ENCODE results near the gene HOXD12.
A peak's percentile ranks its signal among the peaks of the same experiment; 100 is the strongest.

HOXD12 gene

DNA sequence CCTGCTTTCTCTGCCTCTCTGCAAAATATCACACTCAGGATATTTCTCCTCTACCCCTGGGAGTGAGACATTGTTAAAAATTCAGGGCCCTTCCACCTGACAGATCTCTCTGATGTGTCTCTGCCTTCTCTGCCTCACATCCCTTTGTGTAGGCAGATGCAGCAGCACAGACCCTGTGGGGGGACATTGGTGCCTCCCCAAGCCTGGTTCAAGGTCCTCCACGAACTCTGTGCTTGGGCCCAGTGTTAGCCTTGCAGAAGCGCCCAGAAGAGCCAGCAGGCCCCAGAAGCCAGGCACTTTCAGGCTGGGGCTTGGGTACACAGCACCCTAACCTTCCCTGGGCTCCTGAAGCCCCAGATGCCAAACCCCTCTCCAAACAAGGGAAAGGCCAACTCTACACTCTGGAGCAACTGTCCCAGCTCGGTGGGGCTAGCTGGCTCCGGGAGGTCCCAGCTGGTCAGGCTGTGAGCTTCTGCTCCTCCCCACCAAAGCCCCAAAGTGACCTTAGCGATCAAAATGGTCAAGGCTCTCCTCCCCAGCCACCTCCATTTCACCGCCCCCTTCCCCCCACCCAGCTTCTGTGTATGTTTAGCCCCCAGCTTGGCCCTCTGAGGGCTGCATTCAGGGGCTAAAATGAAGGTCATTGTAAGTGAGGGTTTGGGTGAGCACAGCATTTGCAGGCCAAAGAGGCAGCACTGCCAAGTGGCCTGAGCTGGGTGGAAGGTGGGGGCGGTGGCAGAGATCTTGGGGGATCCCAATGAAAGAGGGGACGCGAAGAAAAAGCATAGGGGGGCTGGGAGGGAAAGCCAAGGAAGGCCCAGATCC lies 25.6 kb downstream of the HOXD12 start:
- H2BK5ac ChIP-seq (ENCODE audit: low read depth, low read length, poor library complexity) = no peak overlapping the region
- no peaks in the 10 kb centered on the region for H3K79me1 ChIP-seq (ENCODE audit: low read length)
- H2BK12ac ChIP-seq (ENCODE audit: low read length) = no peak overlapping the region
- no peak overlapping the region for H3K27ac ChIP-seq (ENCODE audit: low read depth, low read length)
- H4K8ac ChIP-seq (ENCODE audit: low read depth, low read length) = no peak overlapping the region
- H3K14ac ChIP-seq (ENCODE audit: low read length) = no peak overlapping the region
- peak overlapping the region; percentile 41 for H3K4me3 ChIP-seq (ENCODE audit: low read depth, low read length)
- no peak overlapping the region for H4K12ac ChIP-seq (ENCODE audit: low read depth, low read length)
- no peak overlapping the region for H2AFZ ChIP-seq (ENCODE audit: insufficient read depth, low read length, poor library complexity)
- no peak overlapping the region for H2BK120ac ChIP-seq (ENCODE audit: insufficient read depth, low read length, poor library complexity)
- peaks cover 13 to 18% of the 10 kb centered on the region in 2 experiments for H3K4me1 ChIP-seq (ENCODE audit: control insufficient read depth in 1 of 2, insufficient read depth in 2 of 2, low read length in 2 of 2)
- WGBS (ENCODE audit: extremely low coverage, insufficient coverage, insufficient read length) = no CpG with 5 or more reads among the region's 9 CpGs
- no peak overlapping the region for H3K4me2 ChIP-seq (ENCODE audit: low read length)
- peaks cover 8% of the 10 kb centered on the region for H3K9me3 ChIP-seq (ENCODE audit: insufficient read depth, low read depth, low read length)
- peaks cover 81% of the 10 kb centered on the region for H3K27me3 ChIP-seq (ENCODE audit: insufficient read depth, low read length)
- H3K23ac ChIP-seq (ENCODE audit: low read length) = no peak overlapping the region
- no peaks in the 10 kb centered on the region for H3K79me2 ChIP-seq (ENCODE audit: control insufficient read depth, insufficient read depth, low read length, poor library complexity)
- no peak overlapping the region for H3K4ac ChIP-seq (ENCODE audit: low read depth, low read length)
- H2AK5ac ChIP-seq (ENCODE audit: low read length) = no peak overlapping the region
- no peak overlapping the region for H3K9ac ChIP-seq (ENCODE audit: low read length)
- H4K91ac ChIP-seq (ENCODE audit: low read depth, low read length) = no peak overlapping the region
- no peak for DNase-seq
- H3K36me3 ChIP-seq (ENCODE audit: control insufficient read depth in 1 of 2, insufficient read depth in 2 of 2, low read length in 2 of 2) = no peaks in the 10 kb centered on the region
- H3K18ac ChIP-seq (ENCODE audit: low read length) = no peak overlapping the region

DNA sequence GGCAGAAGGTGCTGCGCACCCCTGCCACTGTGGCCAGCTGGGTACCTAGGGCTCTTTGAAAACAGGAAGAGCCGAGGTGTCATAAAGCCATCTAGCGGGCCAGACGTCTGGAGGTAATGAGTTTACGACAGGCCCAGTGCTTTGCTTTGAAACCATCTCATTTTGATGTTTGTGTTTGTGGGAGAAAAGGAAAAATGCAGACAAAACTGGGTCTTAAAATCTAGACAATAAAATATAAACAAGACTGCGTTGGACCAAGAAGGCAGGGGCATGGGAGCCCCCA lies 26.1 kb downstream of the HOXD12 start:
- Histone ChIP-seq H3K9ac (ENCODE audit: low read length) (no peak overlapping the region), H2AFZ (ENCODE audit: insufficient read depth, low read length, poor library complexity) (no peak overlapping the region)
- no CpG with 5 or more reads among the region's 6 CpGs for WGBS (ENCODE audit: extremely low coverage, insufficient coverage, insufficient read length)

DNA sequence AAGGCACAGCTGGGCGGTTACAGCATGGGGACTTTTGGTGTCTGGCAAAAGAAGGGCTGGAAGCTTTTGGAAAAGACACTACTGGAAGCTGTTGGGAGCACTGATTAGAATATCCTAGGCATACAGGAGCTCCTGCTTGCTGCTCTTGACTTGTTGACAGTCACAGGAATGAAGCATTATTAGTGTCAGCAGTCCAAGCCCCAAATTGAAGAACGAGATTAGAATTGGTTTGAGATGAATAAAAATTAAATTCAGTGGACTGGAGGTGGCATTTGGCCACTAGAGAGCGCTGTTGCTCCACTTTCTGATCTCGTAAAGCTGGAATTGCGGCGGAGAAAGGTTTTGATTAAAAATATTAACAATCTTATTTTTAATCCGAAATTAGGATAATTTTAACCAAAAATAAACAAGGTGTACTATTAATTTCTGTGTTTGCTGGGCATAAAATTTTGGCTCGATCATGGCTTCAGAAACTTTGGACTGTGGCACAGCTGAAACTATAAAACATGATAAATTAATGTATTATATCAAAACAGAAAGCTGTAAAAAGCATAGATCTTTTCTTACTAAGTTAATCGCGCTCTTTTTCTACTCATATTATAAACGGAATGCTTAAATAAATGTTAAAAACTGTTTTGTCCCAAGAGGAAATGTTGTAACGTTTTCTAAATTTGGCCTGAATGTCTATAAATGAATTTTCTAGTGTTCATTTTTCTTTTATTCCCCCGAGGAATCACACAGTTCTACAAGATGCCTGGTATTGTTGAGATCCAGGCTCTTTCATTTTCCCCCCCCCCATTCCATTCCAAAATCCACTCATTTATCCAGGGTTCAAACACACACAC lies 27.6 kb downstream of the HOXD12 start:
- no peaks in the 10 kb centered on the region for H3K79me2 ChIP-seq (ENCODE audit: control insufficient read depth, insufficient read depth, low read length, poor library complexity)
- no peak overlapping the region for H2BK120ac ChIP-seq (ENCODE audit: insufficient read depth, low read length, poor library complexity)
- no peak overlapping the region for H3K4me2 ChIP-seq (ENCODE audit: low read length)
- no peak overlapping the region for H4K12ac ChIP-seq (ENCODE audit: low read depth, low read length)
- no peak overlapping the region for H3K18ac ChIP-seq (ENCODE audit: low read length)
- H3K9ac ChIP-seq (ENCODE audit: low read length) = no peak overlapping the region
- no CpG with 5 or more reads among the region's 13 CpGs for WGBS (ENCODE audit: extremely low coverage, insufficient coverage, insufficient read length)
- DNase-seq = peak; percentile 41 to 83
- H3K27ac ChIP-seq (ENCODE audit: low read depth, low read length) = no peak overlapping the region
- H3K36me3 ChIP-seq (ENCODE audit: control insufficient read depth in 1 of 2, insufficient read depth in 2 of 2, low read length in 2 of 2) = no peaks in the 10 kb centered on the region
- no peak overlapping the region for H3K23ac ChIP-seq (ENCODE audit: low read length)
- H2BK12ac ChIP-seq (ENCODE audit: low read length) = no peak overlapping the region
- no peak overlapping the region for H3K4ac ChIP-seq (ENCODE audit: low read depth, low read length)
- H2BK5ac ChIP-seq (ENCODE audit: low read depth, low read length, poor library complexity) = no peak overlapping the region
- no peaks in the 10 kb centered on the region for H3K79me1 ChIP-seq (ENCODE audit: low read length)
- H3K14ac ChIP-seq (ENCODE audit: low read length) = no peak overlapping the region
- peaks cover 77% of the 10 kb centered on the region for H3K27me3 ChIP-seq (ENCODE audit: insufficient read depth, low read length)
- H3K9me3 ChIP-seq (ENCODE audit: insufficient read depth, low read depth, low read length) = peaks cover 8% of the 10 kb centered on the region
- H3K4me3 ChIP-seq (ENCODE audit: low read depth, low read length) = no peak overlapping the region
- H2AFZ ChIP-seq (ENCODE audit: insufficient read depth, low read length, poor library complexity) = no peak overlapping the region
- no peak overlapping the region for H4K91ac ChIP-seq (ENCODE audit: low read depth, low read length)
- no peak overlapping the region for H4K8ac ChIP-seq (ENCODE audit: low read depth, low read length)
- no peak overlapping the region for H2AK5ac ChIP-seq (ENCODE audit: low read length)
- peaks cover 17 to 22% of the 10 kb centered on the region in 2 experiments for H3K4me1 ChIP-seq (ENCODE audit: control insufficient read depth in 1 of 2, insufficient read depth in 2 of 2, low read length in 2 of 2)

More for the DNA sequence above, 26.1 kb downstream of the HOXD12 start:
- DNase-seq = no peak
- Histone ChIP-seq H3K4me3 (ENCODE audit: low read depth, low read length) (no peak overlapping the region), H2BK5ac (ENCODE audit: low read depth, low read length, poor library complexity) (no peak overlapping the region), H3K27ac (ENCODE audit: low read depth, low read length) (no peak overlapping the region), H3K4me1 (ENCODE audit: control insufficient read depth in 1 of 2, insufficient read depth in 2 of 2, low read length in 2 of 2) (peaks cover 18 to 22% of the 10 kb centered on the region in 2 experiments), H4K91ac (ENCODE audit: low read depth, low read length) (no peak overlapping the region), H3K36me3 (ENCODE audit: control insufficient read depth in 1 of 2, insufficient read depth in 2 of 2, low read length in 2 of 2) (no peaks in the 10 kb centered on the region), H4K12ac (ENCODE audit: low read depth, low read length) (no peak overlapping the region), H3K79me2 (ENCODE audit: control insufficient read depth, insufficient read depth, low read length, poor library complexity) (no peaks in the 10 kb centered on the region), H4K8ac (ENCODE audit: low read depth, low read length) (no peak overlapping the region), H3K18ac (ENCODE audit: low read length) (no peak overlapping the region), H3K27me3 (ENCODE audit: insufficient read depth, low read length) (peaks cover 81% of the 10 kb centered on the region), H3K14ac (ENCODE audit: low read length) (no peak overlapping the region), H2BK120ac (ENCODE audit: insufficient read depth, low read length, poor library complexity) (no peak overlapping the region), H3K79me1 (ENCODE audit: low read length) (no peaks in the 10 kb centered on the region), H3K23ac (ENCODE audit: low read length) (no peak overlapping the region), H3K4ac (ENCODE audit: low read depth, low read length) (no peak overlapping the region), H3K9me3 (ENCODE audit: insufficient read depth, low read depth, low read length) (peaks cover 10% of the 10 kb centered on the region), H2BK12ac (ENCODE audit: low read length) (no peak overlapping the region), H2AK5ac (ENCODE audit: low read length) (no peak overlapping the region), H3K4me2 (ENCODE audit: low read length) (no peak overlapping the region)

DNA sequence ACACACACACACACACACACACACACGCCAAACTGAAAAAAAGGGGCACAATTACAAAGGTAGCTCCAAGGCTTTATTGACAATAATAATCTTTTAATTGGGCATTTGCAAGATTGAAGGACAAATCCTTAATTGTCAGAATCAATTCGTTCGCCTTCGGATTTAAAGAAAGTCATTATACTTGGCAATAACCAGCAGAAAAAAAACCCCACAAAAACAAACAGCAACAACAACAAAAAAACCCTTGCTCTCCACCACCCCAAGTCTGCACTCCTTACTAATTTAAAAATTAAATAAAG lies 28.1 kb downstream of the HOXD12 start:
- H3K14ac ChIP-seq (ENCODE audit: low read length) = no peak overlapping the region
- no peak overlapping the region for H2BK12ac ChIP-seq (ENCODE audit: low read length)
- no peak overlapping the region for H3K4ac ChIP-seq (ENCODE audit: low read depth, low read length)
- H4K91ac ChIP-seq (ENCODE audit: low read depth, low read length) = no peak overlapping the region
- H2BK120ac ChIP-seq (ENCODE audit: insufficient read depth, low read length, poor library complexity) = no peak overlapping the region
- no peak overlapping the region for H2AK5ac ChIP-seq (ENCODE audit: low read length)
- H2AFZ ChIP-seq (ENCODE audit: insufficient read depth, low read length, poor library complexity) = no peak overlapping the region
- H3K79me2 ChIP-seq (ENCODE audit: control insufficient read depth, insufficient read depth, low read length, poor library complexity) = no peaks in the 10 kb centered on the region
- H3K4me2 ChIP-seq (ENCODE audit: low read length) = no peak overlapping the region
- no peaks in the 10 kb centered on the region for H3K79me1 ChIP-seq (ENCODE audit: low read length)
- no peak overlapping the region for H3K4me3 ChIP-seq (ENCODE audit: low read depth, low read length)
- H3K9me3 ChIP-seq (ENCODE audit: insufficient read depth, low read depth, low read length) = peaks cover 6% of the 10 kb centered on the region
- H3K36me3 ChIP-seq (ENCODE audit: control insufficient read depth in 1 of 2, insufficient read depth in 2 of 2, low read length in 2 of 2) = no peaks in the 10 kb centered on the region
- H3K4me1 ChIP-seq (ENCODE audit: control insufficient read depth in 1 of 2, insufficient read depth in 2 of 2, low read length in 2 of 2) = peaks cover 12 to 19% of the 10 kb centered on the region in 2 experiments
- H4K12ac ChIP-seq (ENCODE audit: low read depth, low read length) = no peak overlapping the region
- H3K23ac ChIP-seq (ENCODE audit: low read length) = no peak overlapping the region
- DNase-seq = no peak
- H3K9ac ChIP-seq (ENCODE audit: low read length) = no peak overlapping the region
- H3K27ac ChIP-seq (ENCODE audit: low read depth, low read length) = no peak overlapping the region
- no CpG with 5 or more reads among the region's 4 CpGs for WGBS (ENCODE audit: extremely low coverage, insufficient coverage, insufficient read length)
- no peak overlapping the region for H4K8ac ChIP-seq (ENCODE audit: low read depth, low read length)
- H3K27me3 ChIP-seq (ENCODE audit: insufficient read depth, low read length) = peaks cover 77% of the 10 kb centered on the region
- H3K18ac ChIP-seq (ENCODE audit: low read length) = no peak overlapping the region
- H2BK5ac ChIP-seq (ENCODE audit: low read depth, low read length, poor library complexity) = no peak overlapping the region
